IMR-90 (cell line): ENCODE results near the gene CPED1. TPM values are rescaled to one million over a fixed set of nuclear protein-coding genes. Genes with fewer than 3 reads are reported as not detected.

ENCODE experiments used
- ATAC-seq: fragments of 200-7000 bp; cut with Tn5 transposase; 2 replicates; pipeline ENCODE4 v1.9.1; 2020; ENCODE audit warnings: low read depth, mild to moderate bottlenecking, moderate library complexity
- BruUV-seq: library from RNA; stranded (reverse); fragments of 400-500 nt; replicated peaks from 2 replicates; lab custom pipeline; 2021; lab: Mats Ljungman, UMichigan
- CTCF ChIA-PET: fragments of 300-600 bp; formaldehyde crosslinking; extraction: SDS; loops from one replicate; lab custom pipeline; 2021; ENCODE audit warnings: antibody characterized with exemption; lab: Yijun Ruan, JAX
- POLR2A ChIA-PET: fragments of 300-600 bp; sonication (Branson Sonifier 250); formaldehyde crosslinking; loops from one replicate; lab custom pipeline; 2022; ENCODE audit warnings: antibody characterized with exemption; ENCODE audit not compliant: unreplicated experiment; lab: Charles Lee
- DNase-seq: peaks from one replicate; pipeline ENCODE4 v3.0.0; 2013
- H2AFZ ChIP-seq: replicated peaks from 2 replicates; pipeline ENCODE3; 2013; ENCODE audit warnings: low read length, mild to moderate bottlenecking; ENCODE audit not compliant: poor library complexity
- H2AK5ac ChIP-seq: 2 replicates; pipeline ENCODE4 v1.6.1; 2013; ENCODE audit warnings: low read depth, low read length, inconsistent platforms
- H2AK9ac ChIP-seq: replicated peaks from 2 replicates; pipeline ENCODE3; 2013; ENCODE audit warnings: mild to moderate bottlenecking, low read depth, low read length, moderate library complexity; ENCODE audit not compliant: poor library complexity
- H2BK120ac ChIP-seq: 2 replicates; pipeline ENCODE4 v1.6.1; 2013; ENCODE audit warnings: low read depth, low read length, inconsistent platforms
- H2BK15ac ChIP-seq: 3 replicates; pipeline ENCODE4 v1.6.1; 2013; ENCODE audit warnings: low read depth, low read length, inconsistent platforms
- H2BK20ac ChIP-seq: 2 replicates; pipeline ENCODE4 v1.6.1; 2013; ENCODE audit warnings: low read depth, mild to moderate bottlenecking, inconsistent platforms, low read length, moderate library complexity
- H2BK5ac ChIP-seq: 2 replicates; pipeline ENCODE4 v1.6.1; 2013; ENCODE audit warnings: mild to moderate bottlenecking, low read depth, low read length, inconsistent platforms; ENCODE audit not compliant: poor library complexity, severe bottlenecking
- H3K14ac ChIP-seq: replicated peaks from 2 replicates; pipeline ENCODE4 v1.6.1; 2013; ENCODE audit warnings: low read depth, low read length, inconsistent platforms
- H3K18ac ChIP-seq: 2 replicates; pipeline ENCODE4 v1.6.1; 2013; ENCODE audit warnings: low read depth, low read length, control low read depth
- H3K23ac ChIP-seq: 2 replicates; pipeline ENCODE4 v1.6.1; 2013; ENCODE audit warnings: low read depth, low read length, inconsistent platforms
- H3K27ac ChIP-seq: 2 replicates; pipeline ENCODE4 v1.5.1; 2013; ENCODE audit warnings: mild to moderate bottlenecking, control low read depth, low read length; ENCODE audit not compliant: insufficient read depth
- H3K27me3 ChIP-seq: 2 replicates; pipeline ENCODE4 v1.6.1; 2013; ENCODE audit warnings: low read length; ENCODE audit not compliant: control insufficient read depth, insufficient read depth
- H3K36me3 ChIP-seq: 2 replicates; pipeline ENCODE4 v1.6.1; 2013; ENCODE audit warnings: low read length, mixed read lengths; ENCODE audit not compliant: control insufficient read depth, insufficient read depth
- H3K4ac ChIP-seq: 2 replicates; pipeline ENCODE4 v1.6.1; 2013; ENCODE audit warnings: low read depth, low read length, inconsistent platforms
- H3K4me1 ChIP-seq: 2 replicates; pipeline ENCODE4 v1.6.1; 2013; ENCODE audit warnings: low read length, mixed read lengths; ENCODE audit not compliant: control insufficient read depth, insufficient read depth
- H3K4me2 ChIP-seq: 2 replicates; pipeline ENCODE4 v1.6.1; 2013; ENCODE audit warnings: low read depth, mild to moderate bottlenecking, control low read depth, low read length, moderate library complexity
- H3K4me3 ChIP-seq: 2 replicates; pipeline ENCODE4 v1.5.1; 2013; ENCODE audit warnings: low read depth, mild to moderate bottlenecking, control low read depth, low read length, moderate library complexity; ENCODE audit not compliant: insufficient read depth
- H3K56ac ChIP-seq: 2 replicates; pipeline ENCODE4 v1.6.1; 2013; ENCODE audit warnings: low read length, inconsistent platforms; ENCODE audit not compliant: insufficient read depth; ENCODE audit errors: extremely low read depth
- H3K79me1 ChIP-seq, 2 experiments: 2 replicates each; pipeline ENCODE4 v1.6.1; 2013; ENCODE audit warnings: low read length in 2 of 2, inconsistent platforms in 1 of 2, low read depth in 1 of 2
- H3K9ac ChIP-seq: 2 replicates; pipeline ENCODE4 v1.6.1; 2013; ENCODE audit warnings: low read depth, low read length, control low read depth
- H3K9me1 ChIP-seq: 2 replicates; pipeline ENCODE4 v1.6.1; 2013; ENCODE audit warnings: low read length, inconsistent platforms; ENCODE audit not compliant: insufficient read depth
- H3K9me3 ChIP-seq: 2 replicates; pipeline ENCODE4 v1.6.1; 2013; ENCODE audit warnings: low read length; ENCODE audit not compliant: control insufficient read depth, insufficient read depth
- H4K20me1 ChIP-seq: 2 replicates; pipeline ENCODE4 v1.6.1; 2013; ENCODE audit warnings: low read length, inconsistent platforms; ENCODE audit not compliant: insufficient read depth
- H4K5ac ChIP-seq: 2 replicates; pipeline ENCODE4 v1.6.1; 2013; ENCODE audit warnings: mild to moderate bottlenecking, low read depth, low read length, control low read depth
- H4K8ac ChIP-seq, 2 experiments: 2 replicates each; pipeline ENCODE4 v1.6.1; 2013; ENCODE audit warnings: low read depth in 2 of 2, low read length in 2 of 2, control low read depth in 1 of 2, inconsistent platforms in 1 of 2
- H4K91ac ChIP-seq: 2 replicates; pipeline ENCODE4 v1.6.1; 2013; ENCODE audit warnings: low read depth, low read length, inconsistent platforms; ENCODE audit not compliant: insufficient read depth
- CEBPB ChIP-seq: IDR thresholded peaks from 2 replicates; pipeline ENCODE4 v1.6.1; 2012; ENCODE audit warnings: low read depth, low read length, improper control_type of control experiment
- CHD1 ChIP-seq: IDR thresholded peaks from 2 replicates; pipeline ENCODE4 v1.6.1; 2012; ENCODE audit warnings: low read depth, low read length, improper control_type of control experiment
- CTCF ChIP-seq: conservative IDR thresholded peaks from 2 replicates; pipeline ENCODE4 v1.5.1; 2012; ENCODE audit warnings: mild to moderate bottlenecking, low read depth, low read length, improper control_type of control experiment
- ELK1 ChIP-seq: fragments of 150-350 bp; IDR thresholded peaks from 2 replicates; pipeline ENCODE4 v1.6.1; 2016; ENCODE audit warnings: low read depth, mild to moderate bottlenecking, low read length, moderate library complexity, borderline replicate concordance
- FOS ChIP-seq: fragments of 150-350 bp; IDR thresholded peaks from 2 replicates; pipeline ENCODE4 v1.6.1; 2016; ENCODE audit warnings: low read depth, low read length
- MAFK ChIP-seq: IDR thresholded peaks from 2 replicates; pipeline ENCODE4 v1.6.1; 2012; ENCODE audit warnings: low read depth, low read length, improper control_type of control experiment
- POLR2A ChIP-seq: IDR thresholded peaks from 2 replicates; pipeline ENCODE4 v1.6.1; 2012; ENCODE audit warnings: mild to moderate bottlenecking, low read depth, low read length
- RAD21 ChIP-seq: IDR thresholded peaks from 2 replicates; pipeline ENCODE4 v1.6.1; 2012; ENCODE audit warnings: low read length, improper control_type of control experiment
- whole genome bisulfite sequencing, 2 experiments: methylation state at CpG; one replicate each; pipeline versions ENCODE4 v1.1.5 to v1.1.7; 2013; ENCODE audit warnings: missing lambda C conversion rate in 2 of 2; ENCODE audit not compliant: insufficient read length in 1 of 2; ENCODE audit errors: extremely low coverage in 2 of 2; 5-methylcytosine and 5-hydroxymethylcytosine counted together
- dilution Hi-C: fragments of 300-500 bp; cut with HindIII; formaldehyde crosslinking; loops from one replicate; pipeline ENCODE4 v1.14.3; 2018; ENCODE audit warnings: low sequenced_read_pairs; ENCODE audit not compliant: unreplicated experiment
- in situ Hi-C: fragments of 300-500 bp; cut with MboI; formaldehyde crosslinking; loops from 3 replicates; pipeline ENCODE4 v1.14.3; 2019; ENCODE audit warnings: low sequenced_read_pairs, inconsistent platforms, mixed read lengths
- intact Hi-C: fragments of 100-400 bp; cut with micrococcal nuclease; formaldehyde crosslinking; loops from 2 replicates; pipeline ENCODE4 v1.10.0; 2022
- polyA plus RNA-seq, 3 experiments: library from polyadenylated mRNA; depleted of rRNA; stranded (reverse); fragments of >200 nt; gene quantifications; 2 replicates each; pipeline ENCODE4 v1.2.3, GENCODE V29; 2012; ENCODE audit warnings: low replicate concordance in 1 of 3
- total RNA-seq: library from RNA; depleted of rRNA; stranded (reverse); fragments of >200 nt; gene quantifications from 2 replicates; pipeline ENCODE4 v1.2.3, GENCODE V29; 2012

Gene CPED1
- total and polyA plus RNA-seq, 2 of the 4 experiments (the other 2 are of a cell fraction), result 31.2 to 96.8 TPM

GRCh38 chr7:121272676-121273075 is 284.2 kb downstream of the CPED1 start:
- no peak for TF ChIP-seq MAFK
- TF ChIP-seq CHD1, result no peak
- no peak for TF ChIP-seq FOS
- no peak for TF ChIP-seq ELK1
- TF ChIP-seq RAD21, result no peak
- TF ChIP-seq POLR2A, result no peak
- no peak for TF ChIP-seq CEBPB
- no peak for TF ChIP-seq CTCF
- Histone ChIP-seq H2AFZ (no peak overlapping the region), H2BK120ac (no peak overlapping the region), H3K9me1 (no peaks in the 10 kb centered on the region; the same call in 1 of the 2 replicates), H4K20me1 (no peaks in the 10 kb centered on the region), H3K18ac (no peak overlapping the region), H4K91ac (no peak overlapping the region), H3K27ac (no peak overlapping the region), H3K4me1 (no peaks in the 10 kb centered on the region), H2BK5ac (no peak overlapping the region), H3K79me1 (peaks cover 2 to 4% of the 10 kb centered on the region in 2 experiments; a peak in 1 of 4 replicates), H2BK15ac (no peak overlapping the region), H2AK9ac (no peak overlapping the region), H3K36me3 (peaks cover 5% of the 10 kb centered on the region), H2BK20ac (no peak overlapping the region), H4K5ac (no peak overlapping the region), H3K9ac (no peak overlapping the region), H3K4me3 (no peak overlapping the region), H3K14ac (no peak overlapping the region), H2AK5ac (no peak overlapping the region), H3K27me3 (no peaks in the 10 kb centered on the region), H4K8ac (no peak overlapping the region), H3K4me2 (no peak overlapping the region), H3K4ac (no peak overlapping the region), H3K9me3 (no peaks in the 10 kb centered on the region), H3K23ac (no peak overlapping the region), H3K56ac (no peak overlapping the region)
- dilution Hi-C loops, result no loop called here
- DNase-seq, result no peak
- WGBS, 2 experiments, result no CpG with 5 or more reads among the region's 1 CpG
- BruUV-seq, result no TSS peak
- POLR2A ChIA-PET, result interaction anchor here (0.6 kb wide), 1 partner anchor 325 kb away, joined by 4 read pairs; no protein-coding TSS in a partner anchor
- CTCF ChIA-PET, result interaction anchor here (0.6 to 1.1 kb wide), 3 partner anchors 38 to 285 kb away, joined by 3 read pairs; no protein-coding TSS in a partner anchor
- intact Hi-C loops, result loop anchor here (5.0 kb wide), 1 partner anchor 95 kb away; no protein-coding TSS in a partner anchor
- ATAC-seq, result no peak
- in situ Hi-C loops, result no loop called here
